Daoy (cell line): ENCODE results near the gene SPOCK3. TPM values are rescaled to one million over a fixed set of nuclear protein-coding genes. Genes with fewer than 3 reads are reported as not detected.
"Not testable (repeated sequence)": the region's sequence is repeated elsewhere in the genome, so short reads cannot be mapped to it uniquely, and the experiment has no call there.

ENCODE experiments used
- DNase-seq: peaks from one replicate; pipeline ENCODE4 v3.0.0-alpha.2; 2015; ENCODE audit warnings: low read depth
- total RNA-seq: library from RNA; depleted of rRNA; stranded (reverse); fragments of >200 nt; shearing (Covaris generic); gene quantifications from 2 replicates; pipeline ENCODE4 v1.2.3, GENCODE V29; 2014; rRNA removed

SPOCK3 gene
- total RNA-seq, result not detected in 2 replicates

DNA sequence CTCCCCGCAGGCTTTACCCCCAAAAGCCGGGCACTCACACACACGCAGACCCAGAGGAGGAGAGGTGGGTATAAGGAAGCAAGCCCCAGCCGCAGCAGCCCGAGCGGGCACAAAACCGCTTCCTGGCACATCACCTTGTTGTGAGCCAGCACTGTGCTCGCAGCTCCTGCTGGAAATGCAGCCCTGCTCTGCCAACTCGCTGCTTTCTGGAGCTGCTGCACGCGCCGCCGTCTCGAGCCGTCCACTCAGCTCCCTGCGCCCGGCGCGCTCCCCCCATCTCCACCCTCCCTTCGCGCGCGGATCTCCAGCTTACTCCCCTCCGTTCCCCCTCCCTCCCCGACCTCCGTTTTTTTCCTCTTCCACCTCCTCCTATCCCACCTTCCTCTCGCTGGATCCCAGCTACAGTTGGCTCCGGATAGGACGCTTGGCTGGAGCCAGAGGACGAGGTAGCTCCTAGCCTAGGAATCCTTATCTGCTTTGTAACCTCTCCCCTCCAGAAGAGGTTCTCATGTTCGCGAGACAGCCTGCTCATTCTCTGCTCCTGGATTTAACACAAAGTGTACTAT is at the start of gene SPOCK3:
TSS of gene SPOCK3 (minus strand) at position 179 of the 566 bp plus-strand sequence.
- peak; percentile 56 for DNase-seq

- peak; percentile 4 for DNase-seq
Observed at GRCh38 chr4:167282171-167282864, 48.0 kb upstream of the SPOCK3 start.

DNA sequence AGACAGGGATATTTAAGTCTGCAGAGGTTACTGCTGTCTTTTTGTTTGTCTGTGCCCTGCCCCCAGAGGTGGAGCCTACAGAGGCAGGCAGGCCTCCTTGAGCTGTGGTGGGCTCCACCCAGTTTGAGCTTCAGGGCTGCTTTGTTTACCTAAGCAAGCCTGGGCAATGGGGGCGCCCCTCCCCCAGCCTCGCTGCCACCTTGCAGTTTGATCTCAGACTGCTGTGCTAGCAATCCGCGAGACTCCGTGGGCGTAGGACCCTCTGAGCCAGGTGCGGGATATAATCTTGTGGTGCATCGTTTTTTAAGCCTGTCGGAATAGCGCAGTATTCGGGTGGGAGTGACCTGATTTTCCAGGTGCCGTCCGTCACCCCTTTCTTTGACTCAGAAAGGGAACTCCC is 47.3 kb upstream of the SPOCK3 start:
- not testable (repeated sequence) for DNase-seq

GRCh38 chr4:167274351-167274750 is 40.1 kb upstream of the SPOCK3 start:
- DNase-seq, result no peak

DNA sequence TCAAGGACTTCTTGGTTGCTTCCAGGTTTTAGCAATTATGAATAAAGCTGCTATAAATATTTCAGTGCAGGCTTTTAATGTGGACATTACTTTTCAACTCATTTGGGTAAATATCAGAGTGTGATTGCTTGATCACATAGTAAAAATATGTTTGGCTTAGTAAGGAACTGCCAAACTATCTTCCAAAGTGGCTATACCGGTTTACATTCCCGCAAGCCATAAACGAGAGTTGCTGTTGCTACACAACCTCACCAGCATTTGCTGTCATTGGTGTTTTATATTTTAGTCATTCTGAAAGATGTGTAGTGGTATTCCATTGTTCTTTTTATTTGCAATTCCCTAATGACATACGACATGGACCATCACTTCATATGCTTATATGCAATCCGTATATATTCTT is 30.9 kb upstream of the SPOCK3 start:
- no peak for DNase-seq

DNA sequence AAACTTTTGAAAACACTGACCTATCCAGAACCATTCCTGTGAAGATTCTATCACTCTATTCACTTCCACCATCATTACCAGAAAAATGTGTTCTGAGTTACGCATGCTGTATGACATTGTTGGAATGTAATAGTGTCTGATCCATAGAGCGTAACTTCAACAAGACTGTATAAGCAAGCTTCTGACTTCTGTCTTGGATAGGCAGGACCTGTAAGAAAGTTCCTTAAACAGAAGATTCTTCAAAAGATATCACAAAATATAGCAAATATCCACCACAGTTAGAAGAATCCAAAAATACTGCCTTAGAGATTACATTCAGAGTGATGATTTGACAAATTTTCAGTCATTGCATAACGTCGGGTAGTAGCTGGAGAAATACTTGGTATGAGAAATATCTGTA is 14.0 kb upstream of the SPOCK3 start:
- DNase-seq, result no peak

DNA sequence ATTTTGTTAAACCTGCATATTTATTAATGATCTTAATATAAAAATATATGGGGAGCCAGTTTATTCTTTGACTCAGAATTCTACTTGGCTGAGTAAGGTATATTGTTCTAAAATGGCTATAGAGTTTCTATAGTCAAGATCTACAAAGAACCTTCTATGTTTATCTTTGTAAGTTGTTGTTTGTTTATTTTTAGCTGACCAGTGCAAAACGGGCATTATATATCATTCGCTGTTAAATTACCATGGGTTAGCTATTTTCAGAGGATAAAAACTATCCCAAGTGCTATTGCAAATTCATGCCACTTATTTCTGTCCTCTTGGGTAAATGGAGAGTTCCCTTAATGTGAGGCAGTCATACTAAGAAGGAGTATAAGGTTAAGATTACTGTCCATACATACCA is 5.3 kb upstream of the SPOCK3 start:
- no peak for DNase-seq

- no peak for DNase-seq
Observed at GRCh38 chr4:167238226-167238625, 3.9 kb upstream of the SPOCK3 start.

DNA sequence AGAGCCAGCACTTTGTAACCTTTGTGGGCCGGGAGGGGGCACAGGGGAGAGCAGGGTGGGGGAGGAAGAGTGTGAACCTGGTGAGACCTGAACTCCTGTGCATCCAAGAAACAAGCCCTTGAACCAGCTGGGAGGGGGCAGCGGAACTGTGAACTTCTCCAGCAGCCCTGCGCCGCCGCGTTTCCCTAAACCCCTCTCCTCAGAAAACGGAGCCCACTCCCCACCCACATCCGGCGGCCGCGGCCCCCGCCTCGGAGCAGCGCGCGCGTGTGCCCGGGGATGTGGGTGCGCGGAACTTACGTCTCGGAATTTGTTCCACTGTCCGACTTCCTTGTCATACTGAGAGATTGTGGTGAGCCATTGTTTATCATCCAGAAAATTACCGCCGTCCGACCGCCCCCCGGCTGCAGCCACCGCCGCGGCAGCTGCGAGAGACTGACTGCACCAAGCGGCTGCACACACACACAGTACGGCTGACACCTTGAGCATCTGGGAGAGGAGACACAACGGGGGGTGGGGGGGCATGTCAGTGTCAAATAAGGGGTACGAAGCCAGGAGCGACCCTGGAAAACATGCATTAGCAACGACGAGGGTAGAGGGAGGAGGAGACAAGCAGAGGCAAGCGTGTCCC is 494 bp downstream of the SPOCK3 start:
- DNase-seq, result peak; percentile 23

DNA sequence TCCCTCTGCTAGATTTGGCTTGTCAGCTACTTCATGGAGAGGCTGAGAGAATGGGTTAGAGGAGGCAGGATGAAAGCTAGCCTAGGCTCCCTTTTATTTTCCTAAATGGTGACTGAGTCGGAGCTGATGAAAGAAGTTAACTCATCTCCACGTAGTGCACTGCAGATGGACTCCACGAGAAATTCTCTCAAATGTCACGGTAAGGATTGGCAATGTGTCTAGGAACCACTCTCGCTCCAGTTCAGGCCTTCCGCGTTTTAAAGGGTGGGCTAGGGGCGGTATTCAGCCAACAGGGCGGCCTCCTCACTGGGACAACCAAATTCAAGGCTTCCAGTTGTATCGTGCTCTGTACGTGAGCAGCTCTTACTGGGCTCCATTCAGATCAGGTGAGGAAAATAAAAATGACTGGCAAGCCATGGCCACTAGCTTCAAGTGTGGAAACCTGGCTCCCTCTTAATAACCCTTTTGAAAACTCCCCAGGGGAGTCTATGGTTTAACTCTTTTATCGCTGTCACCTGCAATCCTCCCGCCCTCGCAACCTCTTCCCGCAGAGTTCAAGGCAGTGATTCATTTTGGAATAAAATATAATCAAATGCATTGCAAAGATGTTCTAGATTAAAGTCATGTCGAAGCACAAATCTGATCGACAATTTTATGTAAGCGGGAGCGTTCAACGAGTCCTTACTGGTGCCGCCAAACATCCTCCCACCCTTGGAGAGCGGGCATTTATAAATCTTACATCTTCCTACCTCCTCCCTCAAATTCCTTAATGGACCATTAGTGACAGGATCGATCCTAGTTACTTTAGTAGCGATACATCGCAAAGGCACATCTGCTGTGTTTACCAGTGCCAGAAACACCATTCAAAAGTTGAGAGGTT is 1.2 kb downstream of the SPOCK3 start:
- no peak for DNase-seq

DNA sequence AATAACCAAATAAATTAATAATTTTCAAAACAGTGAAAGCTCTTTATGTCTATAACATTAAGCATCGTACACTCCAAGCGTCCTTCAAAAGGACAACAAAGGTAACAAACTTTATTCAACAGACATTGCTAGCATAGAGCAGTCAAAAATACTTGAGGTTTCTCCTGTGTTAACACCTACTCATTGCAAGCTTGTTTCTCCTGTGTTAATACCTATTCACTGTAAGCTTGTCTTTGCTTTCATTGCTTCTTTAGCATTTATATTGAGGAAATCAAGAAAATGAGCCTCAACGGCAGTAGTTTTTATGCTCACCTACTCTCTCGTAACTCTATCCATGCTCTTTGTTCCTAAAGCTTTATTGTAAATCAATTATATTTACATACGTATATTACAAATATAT is 3.5 kb downstream of the SPOCK3 start:
- DNase-seq, result no peak

GRCh38 chr4:167222099-167222498 is 12.2 kb downstream of the SPOCK3 start:
- no peak for DNase-seq

GRCh38 chr4:167221084-167221483 is 13.2 kb downstream of the SPOCK3 start:
- DNase-seq, result no peak

GRCh38 chr4:167218022-167218608 is 16.2 kb downstream of the SPOCK3 start:
- DNase-seq, result no peak

- DNase-seq, result no peak
Observed at GRCh38 chr4:167216783-167217182, 17.5 kb downstream of the SPOCK3 start.

DNA sequence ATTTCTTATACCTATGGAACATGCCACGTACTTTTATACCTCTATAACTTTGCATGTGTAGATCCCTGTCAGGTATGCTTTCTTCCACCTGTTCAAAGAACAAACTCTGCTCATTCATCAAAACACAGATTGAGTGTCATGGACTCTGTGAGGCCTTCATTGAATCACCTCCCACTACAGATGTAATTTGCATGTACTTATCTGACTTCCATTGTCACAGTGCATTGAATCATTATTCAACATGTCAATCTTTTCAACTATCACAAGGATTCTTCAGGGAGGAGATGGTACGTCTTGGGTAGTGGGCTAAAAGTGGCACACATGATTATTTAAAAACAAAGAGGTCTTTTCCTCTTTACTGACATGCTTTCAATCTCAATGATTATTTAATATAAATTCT is 24.1 kb downstream of the SPOCK3 start:
- DNase-seq, result no peak

- peak; percentile 12 for DNase-seq
Observed at GRCh38 chr4:167196344-167197012, 37.8 kb downstream of the SPOCK3 start.

- DNase-seq, result no peak
Observed at GRCh38 chr4:167190379-167190778, 43.9 kb downstream of the SPOCK3 start.

DNA sequence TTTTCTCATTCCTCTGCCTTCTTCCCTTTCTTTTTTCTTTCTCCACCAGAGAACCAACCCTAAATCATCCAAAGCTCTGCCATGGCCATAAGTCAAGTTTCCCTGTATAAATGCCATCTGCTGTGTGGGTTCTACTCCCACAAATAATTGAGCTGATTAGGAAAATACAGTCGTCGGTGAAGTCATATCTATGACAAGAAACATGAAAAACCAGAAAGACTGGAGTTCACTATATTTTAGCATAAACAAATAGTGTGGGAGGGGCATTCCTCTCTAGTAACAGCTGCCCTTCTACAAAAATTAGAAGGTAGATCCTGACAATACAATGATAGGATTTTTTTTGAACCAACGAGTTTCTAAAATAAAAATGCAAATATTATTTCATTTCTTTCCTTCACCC is 48.8 kb downstream of the SPOCK3 start:
- no peak for DNase-seq

- no peak for DNase-seq
Observed at GRCh38 chr4:167183036-167183435, 51.3 kb downstream of the SPOCK3 start.

- no peak for DNase-seq
Observed at GRCh38 chr4:167177925-167178324, 56.4 kb downstream of the SPOCK3 start.
